Measurements from ENCODE around the gene FBXL16. TPM values are rescaled to one million over a fixed set of nuclear protein-coding genes. Genes with fewer than 3 reads are reported as not detected.

FBXL16 gene
- total RNA-seq, 1 donor from 2014 or later, result 0.17 TPM

DNA sequence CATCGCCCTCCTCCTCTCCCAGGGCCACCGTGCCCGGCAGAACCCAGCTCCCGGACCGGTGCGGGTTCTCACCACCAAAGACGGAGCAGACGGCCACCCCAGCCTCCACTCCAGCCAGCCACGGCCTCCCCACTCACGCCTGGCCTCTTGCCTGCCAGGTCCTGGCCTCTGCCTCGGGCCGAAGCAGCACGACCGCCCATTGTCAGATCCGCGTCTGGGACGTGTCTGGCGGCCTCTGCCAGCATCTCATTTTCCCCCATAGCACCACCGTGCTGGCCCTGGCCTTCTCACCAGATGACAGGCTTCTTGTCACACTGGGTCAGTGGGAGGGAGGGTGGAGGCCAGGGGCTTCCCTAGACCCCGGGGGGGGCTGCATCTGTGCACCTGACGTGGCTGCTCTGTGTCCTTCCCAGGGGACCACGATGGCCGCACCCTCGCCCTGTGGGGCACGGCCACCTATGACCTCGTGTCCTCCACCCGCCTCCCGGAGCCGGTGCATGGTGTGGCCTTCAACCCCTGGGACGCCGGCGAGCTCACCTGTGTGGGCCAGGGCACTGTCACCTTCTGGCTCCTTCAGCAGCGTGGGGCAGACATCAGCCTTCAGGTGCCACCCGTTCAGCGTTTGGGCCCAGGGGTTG is 44.3 kb downstream of the FBXL16 start:
- DNase-seq (ENCODE audit: low read depth), result no peak
- no peaks in the 10 kb centered on the region for H3K36me3 ChIP-seq (ENCODE audit: control insufficient read depth, insufficient read depth, low read length)
- no peaks in the 10 kb centered on the region for H3K27me3 ChIP-seq (ENCODE audit: control insufficient read depth, insufficient read depth, low read length)
- TF ChIP-seq, protein P1, sequence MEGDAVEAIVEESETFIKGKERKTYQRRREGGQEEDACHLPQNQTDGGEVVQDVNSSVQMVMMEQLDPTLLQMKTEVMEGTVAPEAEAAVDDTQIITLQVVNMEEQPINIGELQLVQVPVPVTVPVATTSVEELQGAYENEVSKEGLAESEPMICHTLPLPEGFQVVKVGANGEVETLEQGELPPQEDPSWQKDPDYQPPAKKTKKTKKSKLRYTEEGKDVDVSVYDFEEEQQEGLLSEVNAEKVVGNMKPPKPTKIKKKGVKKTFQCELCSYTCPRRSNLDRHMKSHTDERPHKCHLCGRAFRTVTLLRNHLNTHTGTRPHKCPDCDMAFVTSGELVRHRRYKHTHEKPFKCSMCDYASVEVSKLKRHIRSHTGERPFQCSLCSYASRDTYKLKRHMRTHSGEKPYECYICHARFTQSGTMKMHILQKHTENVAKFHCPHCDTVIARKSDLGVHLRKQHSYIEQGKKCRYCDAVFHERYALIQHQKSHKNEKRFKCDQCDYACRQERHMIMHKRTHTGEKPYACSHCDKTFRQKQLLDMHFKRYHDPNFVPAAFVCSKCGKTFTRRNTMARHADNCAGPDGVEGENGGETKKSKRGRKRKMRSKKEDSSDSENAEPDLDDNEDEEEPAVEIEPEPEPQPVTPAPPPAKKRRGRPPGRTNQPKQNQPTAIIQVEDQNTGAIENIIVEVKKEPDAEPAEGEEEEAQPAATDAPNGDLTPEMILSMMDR (IDR thresholded peaks at IDR 0.05; ENCODE audit: insufficient read depth, low read length, poor library complexity, severe bottlenecking), result no peak
- no peak overlapping the region for H3K4me3 ChIP-seq (ENCODE audit: low read depth, low read length)

DNA sequence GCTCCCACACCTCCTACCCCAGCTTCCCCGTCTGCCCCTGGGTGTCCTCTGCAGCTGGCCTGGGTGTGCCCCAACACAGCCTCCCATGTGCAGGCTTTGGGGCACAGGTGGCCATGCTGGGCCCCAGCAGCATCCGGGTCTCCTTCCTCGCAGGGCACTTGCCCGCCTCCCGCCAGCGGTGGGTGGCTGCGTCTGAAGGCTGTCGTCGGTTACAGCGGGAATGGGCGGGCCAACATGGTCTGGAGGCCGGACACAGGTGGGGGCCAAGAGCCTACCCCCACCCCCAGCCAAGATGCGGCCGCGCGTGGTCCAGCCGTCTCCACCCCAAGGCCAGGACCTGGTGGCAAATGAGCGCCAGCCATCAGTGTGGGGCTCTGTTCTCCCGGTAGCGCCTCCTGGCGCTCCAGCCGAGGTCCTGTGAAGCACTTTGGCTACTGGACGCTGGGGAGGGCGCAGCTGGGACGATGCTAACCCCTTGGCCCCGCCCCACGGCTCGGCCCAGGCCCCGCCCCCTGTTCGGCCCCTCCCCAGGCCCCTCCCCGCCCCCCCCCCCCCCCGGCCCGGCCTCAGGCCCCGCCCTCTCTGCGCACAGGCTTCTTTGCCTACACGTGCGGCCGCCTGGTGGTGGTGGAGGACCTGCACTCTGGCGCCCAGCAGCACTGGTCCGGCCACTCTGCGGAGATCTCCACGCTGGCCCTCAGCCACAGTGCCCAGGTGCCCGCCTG is 45.0 kb downstream of the FBXL16 start:
- TF ChIP-seq, protein P1 (IDR thresholded peaks at IDR 0.05; ENCODE audit: insufficient read depth, low read length, poor library complexity, severe bottlenecking), result peak; percentile 55
- DNase-seq (ENCODE audit: low read depth), result no peak
- Histone ChIP-seq H3K27me3 (ENCODE audit: control insufficient read depth, insufficient read depth, low read length) (no peaks in the 10 kb centered on the region), H3K36me3 (ENCODE audit: control insufficient read depth, insufficient read depth, low read length) (no peaks in the 10 kb centered on the region), H3K4me3 (ENCODE audit: low read depth, low read length) (no peak overlapping the region)

GRCh38 chr16:660132-660458 is 45.5 kb downstream of the FBXL16 start:
- no peak for DNase-seq (ENCODE audit: low read depth)

GRCh38 chr16:659618-660017 is 46.0 kb downstream of the FBXL16 start:
- TF ChIP-seq, protein P1 (IDR thresholded peaks at IDR 0.05; ENCODE audit: insufficient read depth, low read length, poor library complexity, severe bottlenecking), result no peak
- Histone ChIP-seq H3K27me3 (ENCODE audit: control insufficient read depth, insufficient read depth, low read length) (no peaks in the 10 kb centered on the region), H3K36me3 (ENCODE audit: control insufficient read depth, insufficient read depth, low read length) (no peaks in the 10 kb centered on the region), H3K4me3 (ENCODE audit: low read depth, low read length) (no peak overlapping the region)
- no peak for DNase-seq (ENCODE audit: low read depth)

More at GRCh38 chr16:660132-660458, 45.5 kb downstream of the FBXL16 start:
- Histone ChIP-seq H3K4me3 (ENCODE audit: low read depth, low read length) (no peak overlapping the region), H3K36me3 (ENCODE audit: control insufficient read depth, insufficient read depth, low read length) (no peaks in the 10 kb centered on the region), H3K27me3 (ENCODE audit: control insufficient read depth, insufficient read depth, low read length) (no peaks in the 10 kb centered on the region)
- TF ChIP-seq, protein P1 (IDR thresholded peaks at IDR 0.05; ENCODE audit: insufficient read depth, low read length, poor library complexity, severe bottlenecking), result no peak

- no peak for DNase-seq (ENCODE audit: low read depth)
- TF ChIP-seq, protein P1 (IDR thresholded peaks at IDR 0.05; ENCODE audit: insufficient read depth, low read length, poor library complexity, severe bottlenecking), result peak; percentile 36
Observed at GRCh38 chr16:658679-659571, 46.7 kb downstream of the FBXL16 start.

More at GRCh38 chr16:658679-659571, 46.7 kb downstream of the FBXL16 start:
- no peak overlapping the region for H3K4me3 ChIP-seq (ENCODE audit: low read depth, low read length)
- no peaks in the 10 kb centered on the region for H3K36me3 ChIP-seq (ENCODE audit: control insufficient read depth, insufficient read depth, low read length)
- no peaks in the 10 kb centered on the region for H3K27me3 ChIP-seq (ENCODE audit: control insufficient read depth, insufficient read depth, low read length)
